Measurements from ENCODE around the gene PRAMEF1. TPM values are rescaled to one million over a fixed set of nuclear protein-coding genes. Genes with fewer than 3 reads are reported as not detected.
"Not testable (repeated sequence)": the region's sequence is repeated elsewhere in the genome, so short reads cannot be mapped to it uniquely, and the experiment has no call there.

Gene PRAMEF1
- total RNA-seq, 1 experiment from 2014 or later = not detected

GRCh38 chr1:12809933-12810332 lies 18.7 kb downstream of the PRAMEF1 start:
- no TSS peak for BruUV-seq (replicated peaks)
- Mint-ChIP-seq H3K27me3 (ENCODE audit: unreplicated experiment) (peaks cover 56% of the 10 kb centered on the region), H3K9me3 (ENCODE audit: low read depth, unreplicated experiment) (no peaks in the 10 kb centered on the region), H3K36me3 (ENCODE audit: insufficient read depth, unreplicated experiment) (peaks cover 5% of the 10 kb centered on the region), H3K4me3 (ENCODE audit: low read depth, unreplicated experiment) (no peak overlapping the region), H3K27ac (ENCODE audit: unreplicated experiment) (no peak overlapping the region), H3K4me1 (ENCODE audit: low read depth, unreplicated experiment) (no peaks in the 10 kb centered on the region)
- intact Hi-C loops (cut with micrococcal nuclease; ENCODE audit: unreplicated experiment) = no loop called here
- DNase-seq = no peak
- CTCF ChIA-PET = no interaction called here
- TF ChIP-seq CTCF (IDR thresholded peaks at IDR 0.05; ENCODE audit: unreplicated experiment) = no peak

GRCh38 chr1:12810691-12811408 lies 19.7 kb downstream of the PRAMEF1 start:
- Mint-ChIP-seq H3K27ac (ENCODE audit: unreplicated experiment) (no peak overlapping the region), H3K4me1 (ENCODE audit: low read depth, unreplicated experiment) (no peaks in the 10 kb centered on the region), H3K36me3 (ENCODE audit: insufficient read depth, unreplicated experiment) (peaks cover 5% of the 10 kb centered on the region), H3K27me3 (ENCODE audit: unreplicated experiment) (peaks cover 47% of the 10 kb centered on the region), H3K9me3 (ENCODE audit: low read depth, unreplicated experiment) (no peaks in the 10 kb centered on the region), H3K4me3 (ENCODE audit: low read depth, unreplicated experiment) (no peak overlapping the region)
- intact Hi-C loops (cut with micrococcal nuclease; ENCODE audit: unreplicated experiment) = no loop called here
- TF ChIP-seq CTCF (IDR thresholded peaks at IDR 0.05; ENCODE audit: unreplicated experiment) = no peak
- no peak for DNase-seq
- CTCF ChIA-PET = no interaction called here
- BruUV-seq (replicated peaks) = no TSS peak

GRCh38 chr1:12811409-12811784 lies 20.2 kb downstream of the PRAMEF1 start:
- DNase-seq = no peak
- intact Hi-C loops (cut with micrococcal nuclease; ENCODE audit: unreplicated experiment) = no loop called here
- H3K27ac Mint-ChIP-seq (ENCODE audit: unreplicated experiment) = no peak overlapping the region
- no TSS peak for BruUV-seq (replicated peaks)
- peaks cover 5% of the 10 kb centered on the region for H3K36me3 Mint-ChIP-seq (ENCODE audit: insufficient read depth, unreplicated experiment)
- H3K27me3 Mint-ChIP-seq (ENCODE audit: unreplicated experiment) = peaks cover 42% of the 10 kb centered on the region
- CTCF ChIA-PET = no interaction called here
- no peaks in the 10 kb centered on the region for H3K9me3 Mint-ChIP-seq (ENCODE audit: low read depth, unreplicated experiment)
- no peak overlapping the region for H3K4me3 Mint-ChIP-seq (ENCODE audit: low read depth, unreplicated experiment)
- no peaks in the 10 kb centered on the region for H3K4me1 Mint-ChIP-seq (ENCODE audit: low read depth, unreplicated experiment)
- TF ChIP-seq CTCF (IDR thresholded peaks at IDR 0.05; ENCODE audit: unreplicated experiment) = no peak

GRCh38 chr1:12819061-12819460 lies 27.9 kb downstream of the PRAMEF1 start:
- H3K4me3 Mint-ChIP-seq (ENCODE audit: low read depth, unreplicated experiment); H3K9me3 Mint-ChIP-seq (ENCODE audit: low read depth, unreplicated experiment); H3K36me3 Mint-ChIP-seq (ENCODE audit: insufficient read depth, unreplicated experiment); BruUV-seq (replicated peaks); H3K4me1 Mint-ChIP-seq (ENCODE audit: low read depth, unreplicated experiment); intact Hi-C loops (cut with micrococcal nuclease; ENCODE audit: unreplicated experiment); DNase-seq; CTCF ChIA-PET; H3K27ac Mint-ChIP-seq (ENCODE audit: unreplicated experiment): not testable (repeated sequence)
- H3K27me3 Mint-ChIP-seq (ENCODE audit: unreplicated experiment) = peaks cover 40% of the 10 kb centered on the region

- H3K27me3 Mint-ChIP-seq (ENCODE audit: unreplicated experiment); H3K4me3 Mint-ChIP-seq (ENCODE audit: low read depth, unreplicated experiment); H3K4me1 Mint-ChIP-seq (ENCODE audit: low read depth, unreplicated experiment); CTCF ChIA-PET; intact Hi-C loops (cut with micrococcal nuclease; ENCODE audit: unreplicated experiment); DNase-seq; H3K27ac Mint-ChIP-seq (ENCODE audit: unreplicated experiment); BruUV-seq (replicated peaks); H3K9me3 Mint-ChIP-seq (ENCODE audit: low read depth, unreplicated experiment); H3K36me3 Mint-ChIP-seq (ENCODE audit: insufficient read depth, unreplicated experiment): not testable (repeated sequence)
Observed at GRCh38 chr1:12831310-12831709, 40.1 kb downstream of the PRAMEF1 start, which contains the start of gene PRAMEF11. TSS of gene PRAMEF11 (minus strand) at chr1:12831410. CDS start at chr1:12828789, 2,621 bp downstream.

GRCh38 chr1:12833251-12833650 lies 42.1 kb downstream of the PRAMEF1 start:
- intact Hi-C loops (cut with micrococcal nuclease; ENCODE audit: unreplicated experiment); H3K36me3 Mint-ChIP-seq (ENCODE audit: insufficient read depth, unreplicated experiment); H3K4me1 Mint-ChIP-seq (ENCODE audit: low read depth, unreplicated experiment); H3K4me3 Mint-ChIP-seq (ENCODE audit: low read depth, unreplicated experiment); H3K9me3 Mint-ChIP-seq (ENCODE audit: low read depth, unreplicated experiment); DNase-seq; H3K27me3 Mint-ChIP-seq (ENCODE audit: unreplicated experiment); BruUV-seq (replicated peaks); CTCF ChIA-PET; H3K27ac Mint-ChIP-seq (ENCODE audit: unreplicated experiment): not testable (repeated sequence)

Measured in Calu3 (cell line).